HepG2 (cell line): ENCODE results near the gene CPM.

Source experiments
- CEBPB ChIP-seq: IDR thresholded peaks from 2 replicates; pipeline ENCODE4 v1.6.1; 2011; ENCODE audit warnings: low read depth, low read length, improper control_type of control experiment, borderline replicate concordance
- CTCF ChIP-seq: sonication (generic); formaldehyde crosslinking; IDR thresholded peaks from 2 replicates; pipeline ENCODE4 v1.5.0; 2020; ENCODE audit warnings: mild to moderate bottlenecking, missing genetic modification reagents, moderate library complexity
- EP300 ChIP-seq, 3 experiments: sonication (generic) in 1 of 3; formaldehyde crosslinking in 1 of 3; IDR thresholded peaks; 2 replicates each; pipeline versions ENCODE4 v1.5.1 to v1.6.1; 2011 to 2020; ENCODE audit warnings: low read depth in 2 of 3, low read length in 2 of 3, borderline replicate concordance in 1 of 3, improper control_type of control experiment in 1 of 3, mild to moderate bottlenecking in 1 of 3, missing genetic modification reagents in 1 of 3, moderate library complexity in 1 of 3
- MAX ChIP-seq: IDR thresholded peaks from 2 replicates; pipeline ENCODE4 v1.6.1; 2012; ENCODE audit warnings: inconsistent platforms
- MTA1 ChIP-seq: sonication (generic); formaldehyde crosslinking; IDR thresholded peaks from 2 replicates; pipeline ENCODE4 v1.4.0; 2020; ENCODE audit warnings: missing genetic modification reagents, mild to moderate bottlenecking, borderline replicate concordance
- POLR2A ChIP-seq, 2 experiments: IDR thresholded peaks; 2 replicates each; pipeline ENCODE4 v1.6.1; 2011; ENCODE audit warnings: low read depth in 2 of 2, low read length in 2 of 2, mild to moderate bottlenecking in 1 of 2, moderate library complexity in 1 of 2; ENCODE audit not compliant: insufficient read depth in 1 of 2
- POLR2AphosphoS5 ChIP-seq: IDR thresholded peaks from 2 replicates; pipeline ENCODE4 v1.6.1; 2012; ENCODE audit warnings: low read depth, low read length
- RFX5 ChIP-seq: IDR thresholded peaks from 2 replicates; pipeline ENCODE4 v1.6.1; 2011; ENCODE audit warnings: low read depth, low read length, improper control_type of control experiment
- THRA ChIP-seq: sonication (generic); formaldehyde crosslinking; IDR thresholded peaks from 2 replicates; pipeline ENCODE4 v1.4.0; 2020; ENCODE audit warnings: missing genetic modification reagents, borderline replicate concordance
- XRCC5 ChIP-seq: fragments of 200-400 bp; formaldehyde crosslinking; optimal IDR thresholded peaks from 2 replicates; pipeline ENCODE3; 2017; ENCODE audit warnings: mild to moderate bottlenecking, low read length
- ZNF678 ChIP-seq: sonication (generic); formaldehyde crosslinking; IDR thresholded peaks from 2 replicates; pipeline ENCODE4 v1.4.0; 2020; ENCODE audit warnings: mild to moderate bottlenecking, missing genetic modification reagents
- ZNF720 ChIP-seq: sonication (generic); formaldehyde crosslinking; IDR thresholded peaks from 2 replicates; pipeline ENCODE4 v1.4.0; 2020; ENCODE audit warnings: missing genetic modification reagents
- ZZZ3 ChIP-seq: sonication (generic); formaldehyde crosslinking; IDR thresholded peaks from 2 replicates; pipeline ENCODE4 v1.4.0; 2020; ENCODE audit warnings: missing genetic modification reagents, mild to moderate bottlenecking, borderline replicate concordance

- no peak for TF ChIP-seq POLR2AphosphoS5
- no peak for TF ChIP-seq MAX
- no peak for TF ChIP-seq CTCF (CRISPR knock-in tag)
- TF ChIP-seq ZNF678 (CRISPR knock-in tag), result no peak
- no peak for TF ChIP-seq CEBPB
- no peak for TF ChIP-seq RFX5
- no peak for TF ChIP-seq ZNF720 (CRISPR knock-in tag)
- TF ChIP-seq MTA1, result no peak
- TF ChIP-seq ZZZ3 (CRISPR knock-in tag), result no peak
- TF ChIP-seq XRCC5, result no peak
- TF ChIP-seq THRA (CRISPR knock-in tag), result no peak
- no peak for TF ChIP-seq POLR2A (IDR thresholded peaks at IDR 0.05; ENCODE audit: insufficient read depth in 1 of 2, low read depth in 2 of 2, low read length in 2 of 2)
- no peak for TF ChIP-seq EP300 (IDR thresholded peaks at IDR 0.05; ENCODE audit: low read depth in 2 of 2, low read length in 2 of 2)
- no peak for TF ChIP-seq EP300 (CRISPR knock-in tag; IDR thresholded peaks at IDR 0.05; ENCODE audit: borderline replicate concordance)
Observed at GRCh38 chr12:68873316-68873715, 59.7 kb downstream of the CPM start.
